Transverse colon (tissue), 4 donors: ENCODE data around the gene SORL1. TPM values are rescaled to one million over a fixed set of nuclear protein-coding genes. Genes with fewer than 3 reads are reported as not detected.

Source experiments
- DNase-seq: peaks from one replicate; pipeline ENCODE4 v3.0.0-alpha.2; 2019
- H3K27ac ChIP-seq, 4 donors: fragments of 200-600 bp; sonication (generic); 2 replicates each; pipeline ENCODE4 v1.5.1; 2016 to 2018; ENCODE audit warnings: inconsistent platforms in 4 of 4
- H3K27me3 ChIP-seq: fragments of 200-600 bp; sonication (generic); 2 replicates; pipeline ENCODE4 v1.5.1; 2017; ENCODE audit warnings: inconsistent platforms
- H3K36me3 ChIP-seq, 4 donors: fragments of 200-600 bp; sonication (generic); 2 replicates each; pipeline ENCODE4 v1.5.1; 2017 to 2019; ENCODE audit warnings: inconsistent platforms in 4 of 4
- H3K4me1 ChIP-seq, 4 donors: fragments of 200-600 bp; sonication (generic); 2 replicates each; pipeline ENCODE4 v1.5.1; 2017 to 2020; ENCODE audit warnings: inconsistent platforms in 4 of 4
- H3K4me3 ChIP-seq, 4 donors: fragments of 200-600 bp; sonication (generic); 1 replicate in 1 of 4; 2 replicates in 3 of 4; pipeline versions ENCODE4 v1.5.1 to v1.6.1; 2017 to 2019; ENCODE audit warnings: inconsistent platforms in 4 of 4
- H3K9me3 ChIP-seq, 2 donors: fragments of 200-600 bp; sonication (generic); 2 replicates each; pipeline ENCODE4 v1.5.1; 2017 to 2019; ENCODE audit warnings: inconsistent platforms in 2 of 2
- CTCF ChIP-seq, 5 experiments: fragments of 200-600 bp in 3 of 5; fragments of 450-650 bp in 2 of 5; sonication (generic) in 3 of 5; IDR thresholded peaks; 1 replicate in 2 of 5; 2 replicates in 3 of 5; pipeline ENCODE4 v1.5.1; 2016 to 2017; ENCODE audit warnings: antibody characterized with exemption in 5 of 5, inconsistent platforms in 3 of 5, mild to moderate bottlenecking in 2 of 5, moderate library complexity in 1 of 5
- EP300 ChIP-seq: sonication (generic); formaldehyde crosslinking; IDR thresholded peaks from one replicate; pipeline ENCODE4 v1.6.1; 2017; ENCODE audit warnings: antibody characterized with exemption, low read depth
- POLR2A ChIP-seq: fragments of 450-650 bp; IDR thresholded peaks from one replicate; pipeline ENCODE4 v1.6.1; 2016; ENCODE audit warnings: antibody characterized with exemption, mild to moderate bottlenecking, moderate library complexity
- POLR2AphosphoS5 ChIP-seq, 3 donors: sonication (generic); formaldehyde crosslinking; IDR thresholded peaks; one replicate each; pipeline ENCODE4 v1.6.1; 2016; ENCODE audit warnings: antibody characterized with exemption in 3 of 3
- WGBS, 2 donors: methylation state at CpG; one replicate each; pipeline ENCODE4 v1.1.5; 2018; ENCODE audit warnings: low coverage in 1 of 2; 5-methylcytosine and 5-hydroxymethylcytosine counted together
- in situ Hi-C, 4 donors: fragments of 200-750 bp; cut with MboI; loops; one replicate each; pipeline versions ENCODE4 v1.15.0 to v1.15.1; 2017; ENCODE audit warnings: low sequenced_read_pairs in 3 of 4, low pct_ligation_motif_present in 1 of 4, low pct_unique_long_range_greater_than_20kb in 1 of 4
- intact Hi-C: fragments of 100-400 bp; cut with DNase I; formaldehyde crosslinking; loops from one replicate; pipeline ENCODE4 v1.15.1; 2023; ENCODE audit warnings: low total_unique reads
- total RNA-seq, 4 donors: library from RNA; depleted of rRNA; stranded (reverse); fragments of >200 nt; gene quantifications; one replicate each; pipeline ENCODE4 v1.1.0, GENCODE V29; 2016

SORL1 gene
- total RNA-seq, 4 donors from 2014 or later: 81.6 to 338 (median 129) TPM

- no peak overlapping the region for H3K27ac ChIP-seq
- H3K4me1 ChIP-seq: peaks cover 6 to 20% (median 11%) of the 10 kb centered on the region in 4 donors
- in situ Hi-C loops: loop anchor here in 2 of 4 donors (10.0 to 25.0 kb wide), 3 partner anchors 544 to 844 kb away; no protein-coding TSS in a partner anchor
- 55 to 57% methylated on average over 1 of the region's 1 CpG for WGBS, 2 donors
- H3K9me3 ChIP-seq: no peaks in the 10 kb centered on the region
- DNase-seq: no peak
- H3K27me3 ChIP-seq: no peaks in the 10 kb centered on the region
- intact Hi-C loops: no loop called here
- H3K4me3 ChIP-seq: no peak overlapping the region
- TF ChIP-seq POLR2A: no peak
- TF ChIP-seq CTCF (IDR thresholded peaks at IDR 0.05): no peak
- no peak for TF ChIP-seq EP300
- TF ChIP-seq POLR2AphosphoS5 (IDR thresholded peaks at IDR 0.05): no peak
- no peaks in the 10 kb centered on the region for H3K36me3 ChIP-seq
Measured at GRCh38 chr11:121667836-121668235, 215.7 kb downstream of the SORL1 start.

DNA sequence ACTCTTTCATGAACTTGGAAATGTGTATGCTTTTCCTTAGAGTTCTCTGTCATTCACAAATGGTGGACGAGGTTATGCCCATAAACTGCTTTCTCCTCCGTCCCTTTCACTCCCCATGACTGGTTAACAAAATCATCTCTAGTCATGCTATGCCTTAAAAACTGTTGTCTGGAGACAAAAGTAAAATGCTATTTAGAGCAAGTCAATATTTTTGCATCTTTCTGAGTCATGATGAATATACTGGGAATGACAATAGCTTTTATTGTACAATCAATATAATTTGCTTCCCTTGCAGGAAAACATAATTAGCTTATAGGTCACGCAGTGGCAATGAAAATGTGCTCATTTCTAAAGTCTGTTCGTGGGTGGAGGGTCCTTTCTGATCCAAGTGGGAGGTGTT, 217.3 kb downstream of the SORL1 start:
- no peaks in the 10 kb centered on the region for H3K27me3 ChIP-seq
- H3K9me3 ChIP-seq: no peaks in the 10 kb centered on the region
- TF ChIP-seq CTCF (IDR thresholded peaks at IDR 0.05): no peak
- no peak for DNase-seq
- H3K4me3 ChIP-seq: no peak overlapping the region
- no peak overlapping the region for H3K27ac ChIP-seq
- intact Hi-C loops: no loop called here
- WGBS, 2 donors: 67 to 82% methylated on average over 4 of the region's 4 CpGs
- H3K36me3 ChIP-seq: no peaks in the 10 kb centered on the region
- H3K4me1 ChIP-seq: peaks cover 8 to 22% (median 14%) of the 10 kb centered on the region in 4 donors
- in situ Hi-C loops: loop anchor here in 2 of 4 donors (10.0 to 25.0 kb wide), 3 partner anchors 543 to 843 kb away; no protein-coding TSS in a partner anchor

DNA sequence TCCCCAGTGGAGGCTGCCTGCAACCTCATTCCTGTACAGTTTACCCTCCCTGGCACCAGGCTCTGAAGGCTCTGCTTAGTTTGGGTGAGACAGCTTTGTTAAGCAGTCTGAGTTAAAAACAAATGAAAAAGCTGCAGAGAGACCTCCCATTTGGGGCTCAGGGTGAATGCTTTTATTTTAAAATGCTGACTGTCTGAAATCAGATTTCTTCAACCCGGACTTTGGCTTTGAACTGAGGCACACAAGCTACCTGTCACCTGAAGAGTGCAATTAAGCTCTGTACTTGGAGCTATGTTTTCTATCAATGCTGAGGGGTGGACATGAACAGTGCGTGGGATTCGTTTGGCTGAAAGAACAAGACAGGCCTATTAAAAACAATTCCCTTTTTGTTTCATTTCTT, 218.2 kb downstream of the SORL1 start:
- in situ Hi-C loops: loop anchor here in 2 of 4 donors (25.0 kb wide), 2 partner anchors 542 to 842 kb away; no protein-coding TSS in a partner anchor
- peaks cover 8 to 22% (median 14%) of the 10 kb centered on the region in 4 donors for H3K4me1 ChIP-seq
- H3K27me3 ChIP-seq: no peaks in the 10 kb centered on the region
- WGBS, 2 donors: 43 to 67% methylated on average over 2 to 3 of the region's 3 CpGs
- no peak overlapping the region for H3K4me3 ChIP-seq
- intact Hi-C loops: no loop called here
- H3K27ac ChIP-seq: peak overlapping the region in 3 of 4 donors; percentile 68 to 81 (median 74)
- no peaks in the 10 kb centered on the region for H3K36me3 ChIP-seq
- H3K9me3 ChIP-seq: no peaks in the 10 kb centered on the region
- no peak for DNase-seq
- TF ChIP-seq EP300: no peak
- no peak for TF ChIP-seq POLR2A
- TF ChIP-seq CTCF (IDR thresholded peaks at IDR 0.05): no peak

DNA sequence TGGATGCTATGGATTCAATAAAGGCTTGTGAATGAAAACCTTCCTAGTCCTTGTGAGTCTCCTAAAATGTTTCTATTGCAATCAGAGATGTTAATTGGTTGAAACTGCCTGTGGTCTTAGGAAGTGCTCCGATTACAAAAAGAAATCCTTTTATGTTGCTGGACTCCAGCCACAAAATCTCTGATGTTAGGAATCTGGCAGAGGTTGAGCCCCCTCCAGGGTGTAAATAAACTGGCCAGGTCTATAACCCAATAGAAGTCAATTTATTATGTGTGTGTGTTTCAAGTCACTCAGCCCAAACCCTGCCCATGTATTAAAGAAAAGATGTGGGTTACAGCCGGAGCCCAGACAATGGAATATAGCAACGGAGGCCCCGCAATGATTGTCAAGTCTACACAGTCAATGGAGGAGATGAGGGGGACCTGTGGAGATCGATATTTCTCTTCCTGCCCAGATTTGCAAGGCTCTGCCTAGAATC, 218.7 kb downstream of the SORL1 start:
- Histone ChIP-seq H3K4me1 (peaks cover 8 to 22% (median 14%) of the 10 kb centered on the region in 4 donors), H3K27ac (peak overlapping the region; percentile 60 to 81 (median 71)), H3K4me3 (no peak overlapping the region), H3K27me3 (no peaks in the 10 kb centered on the region), H3K36me3 (no peaks in the 10 kb centered on the region), H3K9me3 (no peaks in the 10 kb centered on the region)
- no peak for DNase-seq
- 60 to 86% methylated on average over 2 to 5 of the region's 5 CpGs for WGBS, 2 donors
- intact Hi-C loops: no loop called here
- no peak for TF ChIP-seq POLR2AphosphoS5 (IDR thresholded peaks at IDR 0.05)
- no peak for TF ChIP-seq EP300
- TF ChIP-seq CTCF (IDR thresholded peaks at IDR 0.05): no peak
- no peak for TF ChIP-seq POLR2A
- in situ Hi-C loops: loop anchor here in 2 of 4 donors (25.0 kb wide), 2 partner anchors 541 to 841 kb away; no protein-coding TSS in a partner anchor
